ENCODE data around the gene CD300LF. TPM values are rescaled to one million over a fixed set of nuclear protein-coding genes. Genes with fewer than 3 reads are reported as not detected.

CD300LF gene
- not detected in 2 replicates for total RNA-seq

DNA sequence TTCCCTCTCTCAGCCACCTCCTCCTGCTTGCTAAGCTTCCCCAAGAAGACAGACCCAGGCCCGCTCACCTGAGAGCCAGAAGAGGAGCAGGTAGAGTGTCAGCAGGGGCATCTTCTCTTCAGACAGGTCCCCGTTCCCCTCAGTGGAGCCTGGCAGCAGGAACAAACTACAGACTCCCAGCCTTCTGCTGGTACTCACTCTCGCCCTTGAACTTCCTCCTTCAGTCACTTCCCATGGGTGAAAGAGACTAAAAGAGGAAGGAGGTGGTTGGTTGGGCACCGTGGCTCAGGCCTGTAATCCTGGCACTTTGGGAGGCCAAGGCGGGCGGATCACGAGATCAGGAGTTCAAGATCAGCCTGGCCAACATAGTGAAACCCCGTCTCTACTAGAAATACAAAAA is at the start of gene CD300LF:
Gene CD300LF (minus strand): TSS at position 168 of the 400 bp plus-strand sequence. CDS start 57 bp downstream, at position 111.

GRCh38 chr17:74748529-74749278 is 36.0 kb upstream of the CD300LF start, which contains the start of gene NHERF1:
Gene NHERF1 (plus strand): TSS chr17:74748628. CDS start chr17:74748847, 219 bp downstream.

GRCh38 chr17:74736513-74737298 is 24.0 kb upstream of the CD300LF start, which contains the start of gene RAB37:
Gene RAB37 (plus strand): TSS chr17:74737256. CDS start chr17:74737273, 17 bp downstream.

Other genes starting within 250 kb of the CD300LF start
- gene CD300A, start 246.3 kb downstream of the CD300LF start, total RNA-seq: not detected in 2 replicates
- not detected in 2 replicates for gene CD300LB, start 181.4 kb downstream of the CD300LF start, total RNA-seq
- gene CD300C, start 166.8 kb downstream of the CD300LF start, total RNA-seq: not detected in 2 replicates
- not detected in 2 replicates for gene CD300H, start 145.4 kb downstream of the CD300LF start, total RNA-seq
- gene CD300LD, start 120.6 kb downstream of the CD300LF start, total RNA-seq: not detected in 2 replicates
- gene CD300E, start 89.2 kb downstream of the CD300LF start, total RNA-seq: not detected in 2 replicates
- 0.23 and 0.30 TPM in 2 replicates for gene RAB37, start 24.3 kb upstream of the CD300LF start, total RNA-seq
- 14.6 and 37.0 TPM in 2 replicates for gene NHERF1, start 35.7 kb upstream of the CD300LF start, total RNA-seq
- gene NAT9, start 63.4 kb upstream of the CD300LF start, total RNA-seq: 55.5 and 64.7 TPM in 2 replicates
- gene GRIN2C, start 147.0 kb upstream of the CD300LF start, total RNA-seq: 0.18 and 0.30 TPM in 2 replicates
- gene FDXR, start 160.1 kb upstream of the CD300LF start, total RNA-seq: 45.0 and 52.9 TPM in 2 replicates
- gene FADS6, start 180.7 kb upstream of the CD300LF start, total RNA-seq: not detected in 2 replicates
- gene USH1G, start 210.3 kb upstream of the CD300LF start, total RNA-seq: not detected in 2 replicates
- gene OTOP2, start 211.3 kb upstream of the CD300LF start, total RNA-seq: not detected in 2 replicates
- gene OTOP3, start 223.0 kb upstream of the CD300LF start, total RNA-seq: not detected in 2 replicates